ENCODE measurements around the gene CSF3R. TPM values are rescaled to one million over a fixed set of nuclear protein-coding genes. Genes with fewer than 3 reads are reported as not detected.

Gene CSF3R
- total RNA-seq, 4 donors from 2014 or later = 17.5 to 62.7 (median 21.3) TPM

GRCh38 chr1:36420409-36420808, 62.3 kb downstream of the CSF3R start:
- TF ChIP-seq CTCF (IDR thresholded peaks at IDR 0.05; ENCODE audit: low read depth) = no peak

GRCh38 chr1:36419569-36419968, 63.1 kb downstream of the CSF3R start:
- no peak for TF ChIP-seq CTCF (IDR thresholded peaks at IDR 0.05; ENCODE audit: low read depth)

GRCh38 chr1:36419140-36419539, 63.6 kb downstream of the CSF3R start:
- TF ChIP-seq CTCF (IDR thresholded peaks at IDR 0.05; ENCODE audit: low read depth) = no peak

GRCh38 chr1:36417931-36418330, 64.8 kb downstream of the CSF3R start:
- no peak for TF ChIP-seq CTCF (IDR thresholded peaks at IDR 0.05; ENCODE audit: low read depth)

Small RNAs within 50 kb of the gene (small RNA-seq; reads per million reads assigned to genes)
- gene SNORA63C = 3.6 reads per million, percentile 66 among the genes with 10 or more reads in this experiment

Other genes with a start within 250 kb of the CSF3R start
- 1 to 10 TPM in 2 of 4 donors, under 1 TPM in 2; 0.66 to 3.4 (median 1.5) TPM for gene SH3D21, start 176.5 kb downstream of the CSF3R start, total RNA-seq
- 10 to 100 TPM; 19.2 to 96.0 (median 73.8) TPM for gene EVA1B, start 159.3 kb downstream of the CSF3R start, total RNA-seq
- 10 to 100 TPM; 19.7 to 40.7 (median 26.8) TPM for gene STK40, start 97.0 kb downstream of the CSF3R start, total RNA-seq
- 10 to 100 TPM; 39.4 to 53.5 (median 45.6) TPM for gene LSM10, start 85.0 kb downstream of the CSF3R start, total RNA-seq
- 1 to 10 TPM; 7.0 to 9.7 (median 8.2) TPM for gene OSCP1, start 32.5 kb downstream of the CSF3R start, total RNA-seq
- 10 to 100 TPM; 64.1 to 91.0 (median 85.1) TPM for gene MRPS15, start 18.5 kb downstream of the CSF3R start, total RNA-seq

Measured in subcutaneous adipose tissue (tissue), 4 donors.